Kidney epithelial cell (primary cell): ENCODE results near the gene EGFLAM. TPM values are rescaled to one million over a fixed set of nuclear protein-coding genes. Genes with fewer than 3 reads are reported as not detected.

ENCODE experiments used
- DNase-seq: peaks from one replicate; pipeline ENCODE4 v3.0.0-alpha.2; 2010; ENCODE audit warnings: low read depth
- H3K27me3 ChIP-seq: 2 replicates; pipeline ENCODE4 v1.6.0; 2011; ENCODE audit warnings: low read length; ENCODE audit not compliant: control insufficient read depth, insufficient read depth
- H3K36me3 ChIP-seq: 2 replicates; pipeline ENCODE4 v1.5.1; 2011; ENCODE audit warnings: low read length; ENCODE audit not compliant: control insufficient read depth, insufficient read depth
- H3K4me3 ChIP-seq: 2 replicates; pipeline ENCODE4 v1.5.1; 2011; ENCODE audit warnings: low read depth, mild to moderate bottlenecking, control low read depth, low read length
- total RNA-seq: library from RNA; depleted of rRNA; stranded (reverse); fragments of >200 nt; gene quantifications from 2 replicates; pipeline ENCODE4 v1.2.3, GENCODE V29; 2015
- TF ChIP-seq, protein P1 (sequence below): IDR thresholded peaks from 2 replicates; pipeline ENCODE4 v1.5.1; 2011; ENCODE audit warnings: mild to moderate bottlenecking, moderate library complexity, low read length, control low read depth, inconsistent platforms; ENCODE audit not compliant: insufficient read depth, poor library complexity, severe bottlenecking

The EGFLAM gene
- total RNA-seq, 1 donor from 2014 or later = 3.5 TPM

DNA sequence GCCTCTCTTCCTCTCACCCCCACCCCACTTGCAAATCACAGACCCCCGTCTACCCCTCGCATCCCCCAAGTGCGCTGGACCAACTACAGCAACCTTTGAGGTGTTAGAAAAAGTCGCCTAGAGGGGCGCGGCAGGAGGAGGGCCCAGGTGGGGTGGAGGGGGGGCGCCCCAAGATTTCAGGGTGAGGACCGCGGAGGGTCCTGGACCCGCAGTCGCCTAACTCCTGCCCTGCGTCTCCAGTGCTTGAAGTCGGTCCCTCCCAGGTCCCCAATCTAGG, 379 bp upstream of the EGFLAM start:
- DNase-seq = no peak
- peaks cover 30% of the 10 kb centered on the region for H3K27me3 ChIP-seq
- no peaks in the 10 kb centered on the region for H3K36me3 ChIP-seq
- H3K4me3 ChIP-seq = peak overlapping the region; percentile 45
- TF ChIP-seq, protein P1, sequence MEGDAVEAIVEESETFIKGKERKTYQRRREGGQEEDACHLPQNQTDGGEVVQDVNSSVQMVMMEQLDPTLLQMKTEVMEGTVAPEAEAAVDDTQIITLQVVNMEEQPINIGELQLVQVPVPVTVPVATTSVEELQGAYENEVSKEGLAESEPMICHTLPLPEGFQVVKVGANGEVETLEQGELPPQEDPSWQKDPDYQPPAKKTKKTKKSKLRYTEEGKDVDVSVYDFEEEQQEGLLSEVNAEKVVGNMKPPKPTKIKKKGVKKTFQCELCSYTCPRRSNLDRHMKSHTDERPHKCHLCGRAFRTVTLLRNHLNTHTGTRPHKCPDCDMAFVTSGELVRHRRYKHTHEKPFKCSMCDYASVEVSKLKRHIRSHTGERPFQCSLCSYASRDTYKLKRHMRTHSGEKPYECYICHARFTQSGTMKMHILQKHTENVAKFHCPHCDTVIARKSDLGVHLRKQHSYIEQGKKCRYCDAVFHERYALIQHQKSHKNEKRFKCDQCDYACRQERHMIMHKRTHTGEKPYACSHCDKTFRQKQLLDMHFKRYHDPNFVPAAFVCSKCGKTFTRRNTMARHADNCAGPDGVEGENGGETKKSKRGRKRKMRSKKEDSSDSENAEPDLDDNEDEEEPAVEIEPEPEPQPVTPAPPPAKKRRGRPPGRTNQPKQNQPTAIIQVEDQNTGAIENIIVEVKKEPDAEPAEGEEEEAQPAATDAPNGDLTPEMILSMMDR = no peak

DNA sequence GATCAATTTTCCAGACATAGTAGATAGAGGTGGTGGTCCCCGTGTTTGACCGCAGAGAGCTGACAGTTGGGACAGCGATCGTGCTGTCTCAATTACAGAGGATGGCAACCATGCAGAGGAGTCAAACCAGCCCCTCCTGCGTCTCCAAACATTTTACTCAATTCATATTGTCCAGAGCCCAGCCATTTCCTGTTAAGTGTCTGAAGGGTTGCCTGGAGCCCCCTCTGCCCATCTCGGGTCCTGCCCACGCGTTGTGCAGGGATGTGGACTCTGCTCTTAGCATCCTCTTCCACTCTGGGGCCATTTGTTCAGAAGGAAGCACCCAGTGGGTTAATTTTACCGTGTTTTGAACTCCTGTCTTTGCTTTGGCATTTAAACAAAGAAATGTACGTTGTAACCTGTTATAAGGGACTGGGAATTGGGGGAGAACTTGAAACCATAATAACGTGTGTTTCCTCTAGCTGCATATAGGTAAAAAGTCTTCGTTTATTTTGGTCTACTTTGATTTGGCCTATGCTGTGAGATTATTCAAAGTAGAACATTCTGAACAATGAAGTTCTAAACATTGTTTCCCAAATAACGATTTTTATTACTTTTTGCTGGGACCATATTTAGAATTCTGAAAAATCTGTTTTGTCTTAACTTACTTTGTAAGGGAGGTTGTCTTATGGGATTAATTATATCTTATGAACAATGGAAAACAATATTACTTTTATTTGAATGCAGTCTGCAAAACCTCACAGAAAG, 876 bp downstream of the EGFLAM start:
- H3K4me3 ChIP-seq = peak overlapping the region; percentile 45
- DNase-seq = no peak
- peaks cover 30% of the 10 kb centered on the region for H3K27me3 ChIP-seq
- no peaks in the 10 kb centered on the region for H3K36me3 ChIP-seq
- TF ChIP-seq, protein P1 = no peak

DNA sequence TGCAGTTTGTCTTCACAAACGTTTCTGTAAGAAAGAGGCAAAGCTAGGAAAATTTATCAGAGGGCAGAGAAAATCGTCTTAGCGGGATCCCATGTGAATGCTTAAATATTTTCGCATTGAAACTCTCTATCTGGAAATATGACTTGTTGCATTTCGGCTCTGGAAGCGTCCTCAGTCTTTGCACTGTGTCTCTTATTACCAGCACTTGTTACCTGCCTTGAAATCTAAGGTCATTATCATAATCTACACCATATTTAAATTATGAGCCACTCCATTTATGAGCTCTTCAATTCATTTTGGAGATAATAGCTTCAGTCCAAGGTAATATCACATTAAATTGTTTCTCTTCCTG, 1.4 kb downstream of the EGFLAM start:
- no peak for DNase-seq

DNA sequence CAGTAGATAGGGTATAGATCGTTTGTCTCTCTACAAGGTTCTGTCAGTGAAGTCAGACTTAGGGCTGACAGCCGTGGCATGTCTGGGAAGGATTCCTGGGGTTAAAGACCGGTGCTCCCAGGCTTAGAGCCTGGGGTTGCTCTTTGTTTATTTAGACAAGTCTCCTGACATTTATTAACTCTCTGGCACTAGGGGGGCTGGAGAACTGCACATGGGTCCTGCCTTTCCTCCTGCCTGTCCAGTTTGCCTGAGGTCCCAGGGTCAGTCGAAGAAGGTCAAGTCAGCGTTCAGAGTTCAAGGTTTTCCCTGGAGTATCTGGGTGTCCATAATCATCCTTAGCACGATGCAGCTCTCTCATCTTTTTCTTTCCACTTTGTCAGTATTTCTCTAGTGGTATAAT, 5.6 kb downstream of the EGFLAM start:
- no peak overlapping the region for H3K4me3 ChIP-seq
- H3K36me3 ChIP-seq = no peaks in the 10 kb centered on the region
- TF ChIP-seq, protein P1 = no peak
- peaks cover 6% of the 10 kb centered on the region for H3K27me3 ChIP-seq
- no peak for DNase-seq

More for the DNA sequence above, 1.4 kb downstream of the EGFLAM start:
- Histone ChIP-seq H3K4me3 (no peak overlapping the region), H3K36me3 (no peaks in the 10 kb centered on the region), H3K27me3 (peaks cover 30% of the 10 kb centered on the region)
- TF ChIP-seq, protein P1 = no peak

DNA sequence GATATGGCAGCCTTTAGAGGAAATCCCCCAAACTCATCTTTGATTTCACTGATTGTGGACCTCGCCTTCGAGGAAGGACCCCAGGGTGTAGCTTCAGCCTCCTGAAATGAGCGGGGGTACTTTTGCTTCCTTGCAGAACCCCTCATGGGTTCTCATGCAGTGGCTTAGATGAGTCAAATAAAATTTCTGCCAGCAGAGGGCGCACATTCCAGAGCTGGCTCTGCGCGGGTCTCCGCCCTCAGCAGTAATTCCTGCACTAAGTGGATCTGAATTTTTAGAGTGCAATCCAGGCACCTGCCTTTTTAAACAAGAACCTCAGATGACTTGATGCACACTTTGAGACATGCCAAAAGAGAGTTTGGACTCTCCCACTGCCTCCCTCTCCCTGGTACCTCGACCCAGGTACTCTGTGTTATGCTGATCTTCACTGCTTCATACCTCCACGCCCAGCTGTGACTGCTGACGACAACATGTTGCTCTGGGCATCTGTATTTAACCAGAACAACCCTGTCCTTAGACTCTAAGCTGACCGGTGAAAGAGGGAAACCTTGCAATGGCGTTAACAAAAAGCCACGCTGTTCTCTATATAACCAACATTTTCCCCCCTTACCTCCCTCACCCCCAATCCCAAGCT, 7.3 kb downstream of the EGFLAM start:
- TF ChIP-seq, protein P1 = peak; percentile 80
- Histone ChIP-seq H3K27me3 (peaks cover 3% of the 10 kb centered on the region), H3K4me3 (no peak overlapping the region), H3K36me3 (no peaks in the 10 kb centered on the region)
- peak; percentile 2 for DNase-seq

DNA sequence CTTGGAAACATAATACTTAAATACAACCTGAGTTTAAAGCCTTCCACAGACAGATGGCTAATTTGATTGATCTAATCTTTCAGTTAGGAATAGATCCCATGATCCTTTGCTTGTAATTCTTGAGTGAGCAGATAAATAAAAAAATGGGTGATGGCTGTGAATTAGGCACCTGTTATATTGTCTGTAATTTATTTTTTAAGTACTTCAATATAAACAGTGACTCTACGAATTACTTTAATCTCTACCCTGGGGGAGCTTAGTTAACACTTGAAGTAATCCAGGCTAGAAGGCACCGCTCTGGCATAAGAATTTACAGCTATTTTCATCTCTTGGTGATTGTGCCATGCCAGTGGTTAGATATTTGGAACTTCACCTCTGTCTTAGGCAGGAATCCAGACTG, 9.0 kb downstream of the EGFLAM start:
- no peak overlapping the region for H3K4me3 ChIP-seq
- no peaks in the 10 kb centered on the region for H3K36me3 ChIP-seq
- no peaks in the 10 kb centered on the region for H3K27me3 ChIP-seq
- DNase-seq = no peak
- TF ChIP-seq, protein P1 = no peak
